Lower leg skin (tissue), 3 donors: ENCODE measurements around the gene CCM2.

Experiments
- CTCF ChIP-seq, 3 donors: fragments of 450-650 bp; IDR thresholded peaks; one replicate each; pipeline ENCODE4 v1.5.1; 2016; ENCODE audit warnings: antibody characterized with exemption in 3 of 3, mild to moderate bottlenecking in 3 of 3, moderate library complexity in 2 of 3
- POLR2A ChIP-seq, 2 donors: fragments of 450-650 bp; IDR thresholded peaks; one replicate each; pipeline ENCODE4 v1.6.1; 2016 to 2017; ENCODE audit warnings: antibody characterized with exemption in 2 of 2, mild to moderate bottlenecking in 1 of 2, moderate library complexity in 1 of 2

DNA sequence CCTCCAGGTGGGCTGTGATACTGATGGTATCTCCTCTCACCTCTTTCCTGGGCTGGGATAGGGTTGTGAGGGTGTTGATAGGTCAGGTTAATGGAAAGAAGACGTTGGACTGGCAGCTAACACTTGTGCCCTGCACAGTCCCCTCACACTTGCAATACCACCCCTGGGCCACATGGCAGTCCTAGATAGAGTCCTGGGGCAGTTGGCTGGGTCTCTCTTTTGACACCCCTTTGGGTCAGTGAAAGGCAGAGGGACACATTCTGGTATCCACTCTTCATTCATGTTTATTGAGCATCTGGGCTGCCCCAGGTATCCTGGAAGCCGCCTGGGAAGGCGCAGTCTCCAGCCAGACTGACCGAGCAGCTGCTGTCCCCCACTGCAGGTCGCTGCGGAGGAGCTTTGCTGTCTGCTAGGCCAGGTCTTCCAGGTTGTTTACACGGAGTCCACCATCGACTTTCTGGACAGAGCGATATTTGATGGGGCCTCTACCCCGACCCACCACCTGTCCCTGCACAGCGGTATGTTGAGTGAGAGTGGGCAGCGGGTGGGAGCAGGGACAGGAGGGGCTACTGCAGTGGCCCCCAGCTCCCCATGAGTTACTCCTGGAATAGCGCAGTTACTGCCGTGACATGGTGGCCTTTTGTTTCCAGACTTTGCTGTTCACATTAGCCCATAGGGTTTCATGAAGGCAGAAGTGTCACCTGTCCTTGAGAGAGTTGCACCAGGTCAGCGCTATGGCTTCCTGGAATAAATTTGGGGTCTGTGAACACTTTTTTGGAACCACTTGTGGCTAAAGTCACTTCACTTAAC, 69.6 kb downstream of the CCM2 start:
- TF ChIP-seq CTCF (IDR thresholded peaks at IDR 0.05): no peak
- no peak for TF ChIP-seq POLR2A (IDR thresholded peaks at IDR 0.05)
